A673 (cell line): Measurements from ENCODE around the gene CD40. TPM values are rescaled to one million over a fixed set of nuclear protein-coding genes. Genes with fewer than 3 reads are reported as not detected.

Source experiments
- BruUV-seq: library from RNA; stranded (reverse); fragments of 400-500 nt; replicated peaks from 2 replicates; lab custom pipeline; 2021; lab: Mats Ljungman, UMichigan
- CTCF ChIA-PET: fragments of 300-600 bp; sonication (Branson Sonifier 250); formaldehyde crosslinking; loops from one replicate; lab custom pipeline; 2022; ENCODE audit warnings: antibody characterized with exemption; lab: Charles Lee
- POLR2A ChIA-PET: fragments of 300-600 bp; sonication (Branson Sonifier 250); formaldehyde crosslinking; loops from one replicate; lab custom pipeline; 2022; ENCODE audit warnings: antibody characterized with exemption; ENCODE audit not compliant: low non-redundant PET; lab: Charles Lee
- DNase-seq: peaks from one replicate; pipeline ENCODE4 v3.0.0-alpha.2; 2015; ENCODE audit warnings: low spot score
- H3K27ac ChIP-seq: fragments of 200-600 bp; sonication (generic); 2 replicates; pipeline ENCODE4 v1.5.1; 2016; ENCODE audit warnings: mixed run types, low read depth, mild to moderate bottlenecking, mixed read lengths, antibody characterized with exemption, low read length; ENCODE audit not compliant: poor library complexity, severe bottlenecking
- H3K27me3 ChIP-seq: fragments of 200-600 bp; sonication (generic); replicated peaks from 2 replicates; pipeline ENCODE4 v1.6.1; 2017; ENCODE audit warnings: mixed run types, low read depth, mild to moderate bottlenecking, mixed read lengths, antibody characterized with exemption, low read length; ENCODE audit not compliant: insufficient read depth, poor library complexity
- H3K36me3 ChIP-seq: fragments of 200-600 bp; sonication (generic); 2 replicates; pipeline ENCODE4 v1.6.1; 2016; ENCODE audit warnings: mixed run types, mild to moderate bottlenecking, mixed read lengths, antibody characterized with exemption, low read length; ENCODE audit not compliant: insufficient read depth, poor library complexity, severe bottlenecking
- H3K4me1 ChIP-seq: fragments of 200-600 bp; sonication (generic); 2 replicates; pipeline ENCODE4 v1.6.1; 2017; ENCODE audit warnings: mixed run types, mild to moderate bottlenecking, mixed read lengths, antibody characterized with exemption, low read length; ENCODE audit not compliant: insufficient read depth, poor library complexity, severe bottlenecking
- H3K4me3 ChIP-seq: fragments of 200-600 bp; sonication (generic); 2 replicates; pipeline ENCODE4 v1.5.1; 2016; ENCODE audit warnings: low read depth, mixed run types, mild to moderate bottlenecking, mixed read lengths, low read length; ENCODE audit not compliant: poor library complexity, severe bottlenecking
- H3K9me3 ChIP-seq: fragments of 200-600 bp; sonication (generic); 2 replicates; pipeline ENCODE4 v1.6.1; 2016; ENCODE audit warnings: mixed run types, low read depth, mild to moderate bottlenecking, mixed read lengths, antibody characterized with exemption, low read length; ENCODE audit not compliant: poor library complexity, severe bottlenecking
- CTCF ChIP-seq: fragments of 300-800, 200-600 bp; sonication (generic); conservative IDR thresholded peaks from 2 replicates; pipeline ENCODE4 v1.5.1; 2017; ENCODE audit warnings: low read depth, mild to moderate bottlenecking, antibody characterized with exemption, low read length, moderate library complexity, mixed read lengths
- EZH2 ChIP-seq: fragments of 200-600 bp; sonication (generic); IDR thresholded peaks from 2 replicates; pipeline ENCODE4 v1.6.1; 2017; ENCODE audit warnings: borderline replicate concordance, low read depth, mild to moderate bottlenecking, mixed read lengths, antibody characterized with exemption, low read length; ENCODE audit not compliant: poor library complexity, severe bottlenecking
- intact Hi-C: fragments of 100-400 bp; cut with micrococcal nuclease; formaldehyde crosslinking; loops from one replicate; pipeline ENCODE4 v1.10.0; 2022; ENCODE audit not compliant: unreplicated experiment
- total RNA-seq: library from RNA; stranded (reverse); gene quantifications from 2 replicates; pipeline ENCODE4 v1.2.3, GENCODE V29; 2021

Gene CD40
- total RNA-seq, 1 experiment from 2014 or later, result 16.3 TPM

GRCh38 chr20:46167080-46167479, 49.0 kb downstream of the CD40 start:
- intact Hi-C loops, result no loop called here
- Histone ChIP-seq H3K36me3 (no peaks in the 10 kb centered on the region), H3K27me3 (no peaks in the 10 kb centered on the region), H3K9me3 (no peaks in the 10 kb centered on the region), H3K27ac (no peak overlapping the region), H3K4me3 (no peak overlapping the region), H3K4me1 (no peaks in the 10 kb centered on the region)
- CTCF ChIA-PET, result no interaction called here
- POLR2A ChIA-PET, result no interaction called here
- TF ChIP-seq EZH2 (no peak), CTCF (no peak)
- BruUV-seq, result no TSS peak
- DNase-seq, result no peak

GRCh38 chr20:46168438-46168837, 50.3 kb downstream of the CD40 start:
- ChIA-PET CTCF (no interaction called here), POLR2A (no interaction called here)
- Histone ChIP-seq H3K9me3 (no peaks in the 10 kb centered on the region), H3K4me3 (no peak overlapping the region), H3K4me1 (no peaks in the 10 kb centered on the region), H3K27me3 (peaks cover 12% of the 10 kb centered on the region), H3K27ac (no peak overlapping the region), H3K36me3 (no peaks in the 10 kb centered on the region)
- no peak for TF ChIP-seq EZH2
- TF ChIP-seq CTCF, result no peak
- DNase-seq, result no peak
- intact Hi-C loops, result no loop called here
- no TSS peak for BruUV-seq

GRCh38 chr20:46169245-46170171, 51.4 kb downstream of the CD40 start:
- Histone ChIP-seq H3K27me3 (peaks cover 22% of the 10 kb centered on the region), H3K4me1 (no peaks in the 10 kb centered on the region), H3K9me3 (no peaks in the 10 kb centered on the region), H3K4me3 (no peak overlapping the region), H3K36me3 (no peaks in the 10 kb centered on the region), H3K27ac (no peak overlapping the region)
- POLR2A ChIA-PET, result no interaction called here
- intact Hi-C loops, result loop anchor here (10.0 kb wide), 1 partner anchor 55 kb away; the partner anchor contains the start of gene CD40
- no TSS peak for BruUV-seq
- DNase-seq, result no peak
- CTCF ChIA-PET, result no interaction called here
- TF ChIP-seq EZH2, result no peak
- TF ChIP-seq CTCF, result no peak
